Stimulated activated CD8-positive, alpha-beta memory T cell treated with anti-CD3 and anti-CD28 coated beads, Interleukin-7, amount 100 ng/mL, for 4 hours (primary cell): ENCODE data around the gene MED22.

Experiments used
- DNase-seq, 2 donors: peaks; one replicate each; pipeline ENCODE4 v3.0.0-alpha.2; 2020; ENCODE audit warnings: low read depth in 2 of 2

The MED22 gene

DNA sequence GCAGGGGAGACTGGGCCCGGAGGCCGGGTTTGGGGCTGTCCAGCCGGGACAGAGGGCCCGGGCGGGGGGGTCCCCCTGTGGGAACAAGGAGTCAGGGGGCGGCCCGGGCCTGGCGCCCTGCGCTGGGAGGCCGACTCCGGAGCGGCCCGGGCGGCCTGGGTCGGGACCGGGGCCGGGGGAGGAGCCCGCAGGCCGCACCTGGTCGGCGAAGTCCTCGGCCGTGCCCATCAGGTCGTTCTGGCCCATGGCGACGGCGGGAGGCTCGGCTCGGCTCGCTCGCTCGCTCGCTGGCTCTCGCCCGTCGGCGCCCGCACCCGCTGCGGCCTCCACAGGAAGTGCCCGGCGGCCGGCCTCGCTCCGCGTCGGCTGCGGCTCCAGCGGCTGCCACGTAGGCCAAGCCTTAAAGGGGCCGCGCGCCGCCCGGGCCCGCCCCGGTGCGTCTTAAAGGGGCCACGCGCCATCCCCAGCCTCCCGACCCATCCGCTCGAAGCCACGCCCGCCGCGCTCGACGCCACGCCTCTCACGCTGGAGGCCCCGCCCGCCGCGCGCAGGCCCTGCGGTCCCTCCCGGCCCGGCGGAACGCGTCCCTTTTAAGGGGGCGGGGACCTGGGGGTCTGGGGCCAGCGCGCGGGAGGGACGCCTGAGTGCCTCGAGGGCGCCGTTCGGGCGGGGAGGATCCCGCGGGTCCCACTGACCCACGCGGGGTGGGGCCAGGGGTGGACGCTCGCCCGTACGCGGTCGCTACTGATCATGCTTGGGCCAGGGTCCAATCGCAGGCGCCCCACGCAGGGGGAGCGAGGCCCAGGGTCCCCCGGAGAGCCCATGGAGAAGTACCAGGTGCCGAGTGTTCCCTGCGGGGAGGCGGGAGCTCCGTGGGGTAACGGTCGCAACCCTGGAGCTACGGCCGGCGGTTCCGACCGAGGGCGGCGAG is 28.1 kb upstream of the MED22 start, which contains the start of the genes STKLD1 and SURF4:
STKLD1 (plus strand) TSS at position 643 of the 931 bp plus-strand sequence; CDS start at position 751, 108 bp downstream.
SURF4 (minus strand) TSS at position 337 of the 931 bp plus-strand sequence; CDS start at position 246, 91 bp downstream.
- peak; percentile 83 to 92 for DNase-seq

DNA sequence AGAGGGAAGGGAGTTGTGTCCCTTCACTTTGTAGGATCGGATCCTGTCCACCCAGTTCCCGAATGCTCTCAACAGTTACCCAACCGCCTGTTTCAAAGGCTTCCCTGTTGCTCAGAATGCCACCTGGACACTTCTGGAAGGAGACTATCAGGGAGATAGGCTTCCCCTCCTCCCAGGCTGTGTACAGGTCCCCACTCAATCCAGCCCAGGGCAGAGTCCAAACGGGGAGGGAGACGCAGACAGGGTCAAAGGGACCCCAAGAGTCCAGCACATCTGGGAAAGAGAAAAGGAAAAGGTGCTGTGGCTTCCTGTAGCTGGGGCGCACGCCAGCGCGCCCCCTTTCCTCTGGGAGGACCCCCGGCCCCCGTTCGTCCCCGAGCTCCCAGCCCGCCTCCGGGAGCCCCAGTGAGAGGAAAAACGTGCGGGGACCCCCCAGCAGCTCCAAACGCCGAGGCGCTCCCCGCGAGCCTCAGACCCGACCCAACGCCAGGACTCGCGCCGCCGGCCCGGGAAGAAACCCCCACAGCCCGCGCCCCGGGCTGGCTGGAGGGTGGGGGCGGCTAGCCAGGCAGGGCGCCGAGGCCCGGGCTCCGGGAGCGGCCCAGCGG is 27.3 kb upstream of the MED22 start:
- no peak for DNase-seq

DNA sequence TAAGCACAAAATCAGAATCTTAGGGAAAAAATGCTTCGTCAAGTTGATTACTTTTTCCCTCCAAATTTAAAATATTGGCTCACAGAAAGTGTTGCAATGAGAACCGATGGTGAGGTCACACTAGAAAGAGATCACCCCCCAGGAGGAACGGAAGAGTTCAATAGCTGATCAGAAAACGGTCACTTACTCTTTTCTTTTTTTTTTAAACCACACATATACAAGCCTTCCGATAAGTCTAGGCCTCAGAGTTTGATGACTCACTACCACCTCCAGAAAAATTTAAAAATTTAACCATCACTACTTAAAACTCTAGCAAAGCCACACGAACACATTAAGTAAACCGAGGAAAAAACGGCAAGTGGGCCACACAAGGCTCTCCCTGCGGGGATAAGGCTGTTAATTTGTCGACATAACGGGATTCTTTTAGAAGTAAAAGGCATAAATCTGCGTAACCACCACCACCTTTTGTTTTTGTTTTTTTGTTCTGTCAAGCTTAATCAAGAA is 26.7 kb upstream of the MED22 start:
- no peak for DNase-seq

DNA sequence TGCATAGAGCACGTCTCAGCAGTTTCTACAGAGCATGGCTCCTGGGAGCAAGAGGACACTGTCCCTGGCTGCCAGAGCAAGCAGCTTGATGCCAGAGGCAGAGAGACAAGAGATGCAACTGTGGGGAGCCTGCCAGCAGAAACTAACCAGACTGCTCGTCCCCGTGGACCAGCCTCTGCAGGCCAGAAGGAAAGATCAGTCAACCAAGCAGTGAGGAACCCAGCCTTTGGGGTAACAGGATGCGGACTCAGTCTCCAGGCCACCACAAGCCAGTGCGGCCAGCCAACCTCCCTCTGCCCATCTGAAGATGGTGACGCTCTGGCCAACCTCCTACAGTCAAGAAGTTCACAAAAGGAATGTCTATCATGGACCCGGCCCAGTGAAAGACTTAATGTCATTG is 24.2 kb upstream of the MED22 start:
- DNase-seq, result no peak

- DNase-seq, result peak; percentile 56 to 65
These were observed 23.4 kb upstream of the MED22 start for GRCh38 chr9:133371261-133371711.

GRCh38 chr9:133370685-133371084 is 22.8 kb upstream of the MED22 start:
- DNase-seq, result no peak

- no peak for DNase-seq
These were observed 22.0 kb upstream of the MED22 start for GRCh38 chr9:133369933-133370332.

- DNase-seq, result no peak
These were observed 21.5 kb upstream of the MED22 start for GRCh38 chr9:133369422-133369821.

GRCh38 chr9:133368249-133368881 is 20.4 kb upstream of the MED22 start:
- DNase-seq, result no peak

GRCh38 chr9:133367778-133368177 is 19.8 kb upstream of the MED22 start:
- no peak for DNase-seq

DNA sequence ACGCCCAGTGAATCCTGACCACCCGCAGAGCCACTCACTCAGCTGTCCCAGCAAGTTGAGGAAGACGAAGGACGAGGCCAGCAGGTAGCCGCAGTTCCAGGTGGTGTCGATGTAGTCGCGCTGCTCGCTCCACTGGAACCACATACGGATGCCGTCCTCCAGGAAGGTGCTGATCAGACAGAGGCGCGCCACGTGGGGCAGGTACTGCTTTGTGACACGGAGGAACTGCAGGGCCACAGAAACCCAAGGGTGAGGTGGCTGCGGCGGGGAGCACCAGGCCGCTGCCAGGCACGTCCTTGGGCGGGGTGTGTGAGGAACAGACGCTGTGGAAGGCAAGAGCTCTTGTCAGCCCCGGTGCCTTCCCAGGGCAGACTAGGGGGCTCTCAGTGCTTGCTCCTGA is 19.3 kb upstream of the MED22 start:
- no peak for DNase-seq

GRCh38 chr9:133366435-133366834 is 18.5 kb upstream of the MED22 start:
- no peak for DNase-seq

- DNase-seq, result no peak
These were observed 14.6 kb upstream of the MED22 start for GRCh38 chr9:133362359-133363044.

DNA sequence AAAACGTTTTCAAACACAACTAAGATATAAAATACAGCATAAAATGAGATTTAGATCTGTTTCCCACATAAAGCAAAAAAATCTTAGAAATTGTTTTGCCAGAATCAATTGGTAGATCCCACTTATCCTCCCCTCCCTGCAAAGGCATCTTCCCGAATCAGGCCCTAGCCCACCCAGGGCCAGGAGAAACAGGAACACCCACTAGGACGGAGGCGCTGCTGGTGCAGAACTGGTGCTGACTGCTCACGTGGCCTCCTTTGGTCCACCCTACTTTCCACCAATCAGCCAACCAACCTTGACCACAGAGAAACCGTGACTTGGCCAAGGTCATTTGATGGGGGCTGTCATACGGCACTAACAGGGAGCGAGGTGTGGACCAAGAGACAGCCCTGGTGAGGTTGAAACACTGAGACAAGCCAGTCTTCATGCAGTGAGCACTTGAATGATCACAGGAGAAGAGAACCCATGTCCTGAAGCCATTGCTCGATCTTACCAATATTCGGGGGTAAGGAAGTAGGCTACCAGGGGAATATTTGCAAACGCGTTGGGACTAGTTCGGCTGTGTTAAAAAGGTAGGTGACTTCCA is 13.7 kb upstream of the MED22 start:
- no peak for DNase-seq

GRCh38 chr9:133360400-133361393 is 12.8 kb upstream of the MED22 start:
- DNase-seq, result no peak

DNA sequence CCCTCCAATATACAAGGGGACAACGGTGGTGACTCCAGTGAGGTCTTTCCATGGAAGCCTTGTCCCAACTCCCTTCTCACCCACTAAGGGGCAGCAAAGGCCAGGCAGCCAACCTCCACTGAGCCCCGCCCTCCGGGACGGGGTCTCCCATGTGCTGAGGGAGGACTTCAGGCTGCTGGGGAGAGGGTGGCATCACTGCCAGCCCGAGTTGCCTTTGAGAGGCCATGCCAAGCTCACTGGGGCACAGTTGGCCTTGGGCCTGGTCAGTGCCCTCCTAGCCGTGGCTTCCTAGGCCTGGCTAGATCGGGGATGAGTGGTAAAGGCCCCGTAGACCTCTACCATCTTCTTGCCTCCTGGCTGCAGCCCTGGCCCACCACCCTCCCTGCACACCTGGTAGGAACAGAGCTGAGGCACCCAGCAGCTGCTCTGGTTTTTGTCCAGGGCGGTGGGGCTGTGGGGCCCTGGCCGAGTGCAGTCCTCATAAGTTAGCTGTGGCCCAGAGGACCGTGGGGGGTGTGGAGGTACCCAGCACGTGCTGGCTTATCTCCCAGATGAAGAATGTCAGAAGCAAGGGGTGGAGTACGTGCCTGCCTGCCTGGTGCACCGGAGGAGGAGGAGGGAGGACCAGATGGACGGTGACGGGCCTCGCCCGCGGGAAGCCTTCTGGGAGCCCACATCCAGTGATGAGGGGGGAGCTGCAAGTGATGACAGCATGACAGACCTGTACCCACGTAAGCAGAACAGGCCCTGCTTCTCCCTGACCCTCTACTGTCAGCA is 11.7 kb upstream of the MED22 start:
- no peak for DNase-seq

- no peak for DNase-seq
These were observed 9.7 kb upstream of the MED22 start for GRCh38 chr9:133357656-133358055.

GRCh38 chr9:133356391-133357091 is 8.6 kb upstream of the MED22 start, which contains the start of the genes SURF1 and SURF2:
Gene SURF1, minus strand, starts transcription at chr9:133356487. Its CDS starts 34 bp downstream, at chr9:133356453.
Gene SURF2, plus strand, starts transcription at chr9:133356550. Its CDS starts 43 bp downstream, at chr9:133356593.
- peak; percentile 69 to 89 for DNase-seq
